ENCODE data around the gene CHCT1.

- TF ChIP-seq YY1 (IDR thresholded peaks at IDR 0.05; ENCODE audit: insufficient read depth, insufficient read length): no peak
- TF ChIP-seq ZNF274 (IDR thresholded peaks at IDR 0.05; ENCODE audit: low read depth, low read length): no peak
- no peak for TF ChIP-seq SUZ12 (IDR thresholded peaks at IDR 0.05; ENCODE audit: extremely low read depth, insufficient read depth, insufficient read length)
These were observed 51.5 kb downstream of the CHCT1 start for GRCh38 chr17:60473788-60474187.

Measured in NT2/D1 (cell line).